ENCODE data around the gene MEOX2. TPM values are rescaled to one million over a fixed set of nuclear protein-coding genes. Genes with fewer than 3 reads are reported as not detected.

The MEOX2 gene
- polyA plus RNA-seq, 1 of the 3 experiments (the other 2 are of a cell fraction), result not detected

DNA sequence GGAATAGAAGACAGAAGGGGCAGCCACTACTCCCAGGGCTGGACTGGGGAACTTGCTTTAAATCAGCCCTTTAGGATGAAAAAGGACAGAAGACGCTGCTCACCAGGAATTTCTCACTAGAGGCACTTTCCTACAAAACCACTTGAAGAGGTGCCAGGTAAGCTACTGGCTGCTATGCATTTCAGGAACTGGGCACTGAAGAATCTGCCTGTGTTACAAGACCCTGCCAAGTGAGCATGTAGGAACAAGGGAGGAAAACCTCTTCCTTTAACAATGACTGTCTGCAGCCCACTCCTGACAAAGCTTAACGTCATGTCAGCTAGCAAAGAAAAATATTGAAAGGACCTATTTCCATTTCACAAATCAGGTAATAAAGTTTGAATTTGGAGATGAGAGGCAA, 118.8 kb downstream of the MEOX2 start:
- H3F3A ChIP-seq (replicated peaks; ENCODE audit: insufficient read depth), result peaks cover 4% of the 10 kb centered on the region
- CTCF ChIA-PET, result interaction anchor here (1.2 kb wide), 1 partner anchor 9 kb away, joined by 3 read pairs; no protein-coding TSS in a partner anchor

GRCh38 chr7:15567036-15567435, 119.4 kb downstream of the MEOX2 start:
- H4K20me1 ChIP-seq (ENCODE audit: insufficient read depth), result no peaks in the 10 kb centered on the region
- no peak overlapping the region for H3K4me2 ChIP-seq
- no peaks in the 10 kb centered on the region for H3K79me2 ChIP-seq (ENCODE audit: insufficient read depth)
- H3F3A ChIP-seq (replicated peaks; ENCODE audit: insufficient read depth), result peaks cover 4% of the 10 kb centered on the region
- no peaks in the 10 kb centered on the region for H3K36me3 ChIP-seq (replicated peaks in 1 of 2; ENCODE audit: control insufficient read depth in 1 of 2, insufficient read depth in 2 of 2, low read length in 1 of 2)
- ChIA-PET POLR2A (no interaction called here), CTCF (no interaction called here)
- H2AFZ ChIP-seq (ENCODE audit: low read depth), result no peak overlapping the region
- no peak overlapping the region for H3K4me3 ChIP-seq (ENCODE audit: low read depth in 2 of 2, low read length in 1 of 2)
- H3K27me3 ChIP-seq (ENCODE audit: insufficient read depth), result peaks cover 6% of the 10 kb centered on the region; the same call in 1 of the 2 replicates
- no peak for DNase-seq
- 51% methylated on average over 3 of the region's 3 CpGs for WGBS (ENCODE audit: low lambda C conversion rate)
- TF ChIP-seq PBX3 (IDR thresholded peaks at IDR 0.05) (no peak), SIN3A (IDR thresholded peaks at IDR 0.05; ENCODE audit: borderline replicate concordance, low read depth, low read length) (no peak)
- H3K4me1 ChIP-seq (ENCODE audit: control insufficient read depth in 1 of 2, insufficient read depth in 2 of 2, low read depth in 1 of 2, low read length in 1 of 2), result no peaks in the 10 kb centered on the region; a peak in 1 of 4 replicates
- no peaks in the 10 kb centered on the region for H3K9me3 ChIP-seq
- no peaks in the 10 kb centered on the region for H3K9me2 ChIP-seq
- H3K27ac ChIP-seq (ENCODE audit: low read depth in 2 of 2, low read length in 1 of 2), result no peak overlapping the region
- no peak overlapping the region for H3K9ac ChIP-seq

More for the DNA sequence above, 118.8 kb downstream of the MEOX2 start:
- no peak overlapping the region for H3K4me3 ChIP-seq (ENCODE audit: low read depth in 2 of 2, low read length in 1 of 2)
- H3K4me2 ChIP-seq, result no peak overlapping the region
- H3K27ac ChIP-seq (ENCODE audit: low read depth in 2 of 2, low read length in 1 of 2), result no peak overlapping the region
- H3K9me2 ChIP-seq, result no peaks in the 10 kb centered on the region
- no peaks in the 10 kb centered on the region for H3K36me3 ChIP-seq (replicated peaks in 1 of 2; ENCODE audit: control insufficient read depth in 1 of 2, insufficient read depth in 2 of 2, low read length in 1 of 2)
- no peaks in the 10 kb centered on the region for H3K79me2 ChIP-seq (ENCODE audit: insufficient read depth)
- no peaks in the 10 kb centered on the region for H3K9me3 ChIP-seq
- no peaks in the 10 kb centered on the region for H4K20me1 ChIP-seq (ENCODE audit: insufficient read depth)
- H2AFZ ChIP-seq (ENCODE audit: low read depth), result no peak overlapping the region
- POLR2A ChIA-PET, result no interaction called here
- no peak for DNase-seq
- 32% methylated on average over 2 of the region's 2 CpGs for WGBS (ENCODE audit: low lambda C conversion rate)
- H3K27me3 ChIP-seq (ENCODE audit: insufficient read depth), result peaks cover 6% of the 10 kb centered on the region; the same call in 1 of the 2 replicates
- no peaks in the 10 kb centered on the region; a peak in 1 of 4 replicates for H3K4me1 ChIP-seq (ENCODE audit: control insufficient read depth in 1 of 2, insufficient read depth in 2 of 2, low read depth in 1 of 2, low read length in 1 of 2)
- no peak for TF ChIP-seq RCOR1 (IDR thresholded peaks at IDR 0.05; ENCODE audit: low read length)
- TF ChIP-seq TEAD4 (IDR thresholded peaks at IDR 0.05; ENCODE audit: borderline replicate concordance, insufficient read depth), result no peak
- no peak for TF ChIP-seq POLR2AphosphoS5 (IDR thresholded peaks at IDR 0.05; ENCODE audit: low read depth, low read length)
- TF ChIP-seq GABPA (IDR thresholded peaks at IDR 0.05; ENCODE audit: low read depth), result no peak
- TF ChIP-seq MEF2A (IDR thresholded peaks at IDR 0.05; ENCODE audit: borderline replicate concordance, low read depth), result no peak
- no peak for TF ChIP-seq IRF3 (IDR thresholded peaks at IDR 0.05; ENCODE audit: low read depth, low read length)
- TF ChIP-seq CHD2 (IDR thresholded peaks at IDR 0.05; ENCODE audit: low read length, partially characterized antibody), result no peak
- no peak for TF ChIP-seq TAF1 (IDR thresholded peaks at IDR 0.05; ENCODE audit: borderline replicate concordance, low read depth, low read length)
- TF ChIP-seq CTCF (IDR thresholded peaks at IDR 0.05), result no peak
- no peak for TF ChIP-seq GATA2 (CRISPR knock-in tag; IDR thresholded peaks at IDR 0.05)
- no peak for TF ChIP-seq ELF1 (IDR thresholded peaks at IDR 0.05)
- H3K9ac ChIP-seq, result no peak overlapping the region

Measured in SK-N-SH (cell line).